Daoy (cell line): Measurements from ENCODE around the gene CYBB. TPM values are rescaled to one million over a fixed set of nuclear protein-coding genes. Genes with fewer than 3 reads are reported as not detected.
A peak's percentile ranks its signal among the peaks of the same experiment; 100 is the strongest.

ENCODE experiments used
- DNase-seq: peaks from one replicate; pipeline ENCODE4 v3.0.0-alpha.2; 2015; ENCODE audit warnings: low read depth
- total RNA-seq: library from RNA; depleted of rRNA; stranded (reverse); fragments of >200 nt; shearing (Covaris generic); gene quantifications from 2 replicates; pipeline ENCODE4 v1.2.3, GENCODE V29; 2014

The CYBB gene
- total RNA-seq, 1 experiment from 2014 or later, result 0.23 TPM

GRCh38 chrX:37785569-37785968 is 5.7 kb downstream of the CYBB start:
- DNase-seq, result peak; percentile 4

GRCh38 chrX:37786624-37787422 is 7.0 kb downstream of the CYBB start:
- DNase-seq, result no peak

- no peak for DNase-seq
Measured at GRCh38 chrX:37787423-37787869, 7.6 kb downstream of the CYBB start.

- DNase-seq, result no peak
Measured at GRCh38 chrX:37796310-37796709, 16.5 kb downstream of the CYBB start.

- no peak for DNase-seq
Measured at GRCh38 chrX:37796805-37797204, 16.9 kb downstream of the CYBB start.

- no peak for DNase-seq
Measured at GRCh38 chrX:37799936-37800335, 20.1 kb downstream of the CYBB start.

GRCh38 chrX:37800717-37801116 is 20.9 kb downstream of the CYBB start:
- DNase-seq, result no peak

GRCh38 chrX:37802028-37802427 is 22.2 kb downstream of the CYBB start:
- DNase-seq, result no peak

GRCh38 chrX:37803057-37803456 is 23.2 kb downstream of the CYBB start:
- no peak for DNase-seq

- no peak for DNase-seq
Measured at GRCh38 chrX:37809970-37810369, 30.1 kb downstream of the CYBB start.

GRCh38 chrX:37812110-37812509 is 32.3 kb downstream of the CYBB start:
- no peak for DNase-seq

- DNase-seq, result no peak
Measured at GRCh38 chrX:37813570-37813969, 33.7 kb downstream of the CYBB start.

- DNase-seq, result no peak
Measured at GRCh38 chrX:37815366-37815765, 35.5 kb downstream of the CYBB start.

GRCh38 chrX:37816766-37817165 is 36.9 kb downstream of the CYBB start:
- no peak for DNase-seq

GRCh38 chrX:37817176-37817575 is 37.3 kb downstream of the CYBB start:
- no peak for DNase-seq

- DNase-seq, result no peak
Measured at GRCh38 chrX:37817579-37817978, 37.7 kb downstream of the CYBB start.

- DNase-seq, result no peak
Measured at GRCh38 chrX:37818031-37818430, 38.2 kb downstream of the CYBB start.

GRCh38 chrX:37820646-37821045 is 40.8 kb downstream of the CYBB start:
- DNase-seq, result no peak

GRCh38 chrX:37824491-37825214 is 44.8 kb downstream of the CYBB start:
- DNase-seq, result no peak

- DNase-seq, result peak; percentile 15
Measured at GRCh38 chrX:37825215-37825842, 45.5 kb downstream of the CYBB start.

GRCh38 chrX:37829721-37830120 is 49.9 kb downstream of the CYBB start:
- DNase-seq, result no peak

GRCh38 chrX:37830371-37830770 is 50.5 kb downstream of the CYBB start:
- DNase-seq, result no peak

GRCh38 chrX:37834937-37835336 is 55.1 kb downstream of the CYBB start:
- no peak for DNase-seq
